ENCODE measurements around the gene TYMP. TPM values are rescaled to one million over a fixed set of nuclear protein-coding genes. Genes with fewer than 3 reads are reported as not detected.

The TYMP gene
- total and polyA plus RNA-seq, 2 of the 8 experiments (the other 6 are each of a cell fraction or from before 2014, with no cell fraction given) = 0.43 to 0.48 TPM

DNA sequence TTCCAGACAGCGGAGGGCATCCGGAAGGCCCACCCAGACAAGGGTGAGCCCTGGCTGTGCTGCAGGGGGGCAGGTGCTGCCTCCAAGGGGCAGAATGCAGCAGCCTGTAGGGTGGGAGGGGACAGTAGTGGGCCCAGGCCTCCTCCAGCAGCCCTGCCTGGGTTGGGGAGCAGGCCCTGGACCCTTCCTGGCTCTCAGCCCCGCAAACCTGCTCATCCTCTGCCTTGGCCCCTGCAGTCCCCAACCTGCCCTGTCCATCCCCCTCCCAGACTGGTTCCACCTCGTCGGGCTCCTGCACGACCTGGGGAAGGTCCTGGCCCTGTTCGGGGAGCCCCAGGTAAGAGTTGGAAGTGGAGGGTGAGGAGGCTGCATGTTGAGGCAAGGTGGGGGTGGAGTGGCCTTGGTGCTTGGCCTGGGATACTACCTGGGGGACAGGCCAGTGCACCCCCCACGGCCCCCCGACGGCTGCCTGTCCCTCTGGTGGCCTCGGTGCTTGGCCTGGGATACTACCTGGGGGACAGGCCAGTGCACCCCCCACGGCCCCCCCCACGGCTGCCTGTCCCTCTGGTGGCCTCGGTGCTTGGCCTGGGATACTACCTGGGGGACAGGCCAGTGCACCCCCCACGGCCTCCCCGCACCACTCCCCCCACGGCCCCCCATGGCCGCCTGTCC, 41.7 kb downstream of the TYMP start (continued):
- TF ChIP-seq HDAC2 (IDR thresholded peaks at IDR 0.05; ENCODE audit: borderline replicate concordance in 1 of 2, low read depth in 2 of 2, low read length in 2 of 2) (no peak), CHD2 (IDR thresholded peaks at IDR 0.05; ENCODE audit: low read length) (no peak), SIN3A (conservative IDR thresholded peaks at IDR 0.05 in 1 of 2, IDR thresholded peaks at IDR 0.05 in 1 of 2; ENCODE audit: low read depth in 1 of 2, low read length in 2 of 2) (no peak)
- TF ChIP-seq, protein P1, sequence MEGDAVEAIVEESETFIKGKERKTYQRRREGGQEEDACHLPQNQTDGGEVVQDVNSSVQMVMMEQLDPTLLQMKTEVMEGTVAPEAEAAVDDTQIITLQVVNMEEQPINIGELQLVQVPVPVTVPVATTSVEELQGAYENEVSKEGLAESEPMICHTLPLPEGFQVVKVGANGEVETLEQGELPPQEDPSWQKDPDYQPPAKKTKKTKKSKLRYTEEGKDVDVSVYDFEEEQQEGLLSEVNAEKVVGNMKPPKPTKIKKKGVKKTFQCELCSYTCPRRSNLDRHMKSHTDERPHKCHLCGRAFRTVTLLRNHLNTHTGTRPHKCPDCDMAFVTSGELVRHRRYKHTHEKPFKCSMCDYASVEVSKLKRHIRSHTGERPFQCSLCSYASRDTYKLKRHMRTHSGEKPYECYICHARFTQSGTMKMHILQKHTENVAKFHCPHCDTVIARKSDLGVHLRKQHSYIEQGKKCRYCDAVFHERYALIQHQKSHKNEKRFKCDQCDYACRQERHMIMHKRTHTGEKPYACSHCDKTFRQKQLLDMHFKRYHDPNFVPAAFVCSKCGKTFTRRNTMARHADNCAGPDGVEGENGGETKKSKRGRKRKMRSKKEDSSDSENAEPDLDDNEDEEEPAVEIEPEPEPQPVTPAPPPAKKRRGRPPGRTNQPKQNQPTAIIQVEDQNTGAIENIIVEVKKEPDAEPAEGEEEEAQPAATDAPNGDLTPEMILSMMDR (IDR thresholded peaks at IDR 0.05; ENCODE audit: control extremely low read depth in 1 of 3, insufficient read depth in 1 of 3, low read depth in 1 of 3, low read length in 3 of 3) = no peak
